GM12891 (cell line): Measurements from ENCODE around the gene CCDC30.
A peak's percentile ranks its signal among the peaks of the same experiment; 100 is the strongest.
"Not testable (repeated sequence)": the region's sequence is repeated elsewhere in the genome, so short reads cannot be mapped to it uniquely, and the experiment has no call there.

Experiments used
- DNase-seq: peaks from one replicate; pipeline ENCODE4 v3.0.0; 2011; ENCODE audit warnings: low spot score; ENCODE audit not compliant: insufficient read length
- FAIRE-seq: peaks from 2 replicates; lab custom pipeline; 2011; peaks lifted over from hg19 to GRCh38; lab: Jason Lieb, UNC
- PAX5 ChIP-seq: IDR thresholded peaks from 2 replicates; pipeline ENCODE4 v1.6.1; 2011; ENCODE audit warnings: low read length, moderate library complexity, mild to moderate bottlenecking; ENCODE audit not compliant: insufficient read depth, severe bottlenecking
- POLR2A ChIP-seq: IDR thresholded peaks from 2 replicates; pipeline ENCODE4 v1.6.1; 2011; ENCODE audit warnings: low read depth, low read length, control low read depth
- POLR2AphosphoS5 ChIP-seq: IDR thresholded peaks from 2 replicates; pipeline ENCODE4 v1.6.1; 2011; ENCODE audit warnings: low read depth, low read length, control low read depth
- POU2F2 ChIP-seq: IDR thresholded peaks from 2 replicates; pipeline ENCODE4 v1.6.1; 2011; ENCODE audit warnings: low read depth, mild to moderate bottlenecking, control low read depth, low read length, moderate library complexity
- SPI1 ChIP-seq: IDR thresholded peaks from 2 replicates; pipeline ENCODE4 v1.6.1; 2011; ENCODE audit warnings: low read depth, low read length, control low read depth
- TAF1 ChIP-seq: IDR thresholded peaks from 2 replicates; pipeline ENCODE4 v1.6.1; 2011; ENCODE audit warnings: low read depth, low read length, control low read depth

CCDC30 gene

DNA sequence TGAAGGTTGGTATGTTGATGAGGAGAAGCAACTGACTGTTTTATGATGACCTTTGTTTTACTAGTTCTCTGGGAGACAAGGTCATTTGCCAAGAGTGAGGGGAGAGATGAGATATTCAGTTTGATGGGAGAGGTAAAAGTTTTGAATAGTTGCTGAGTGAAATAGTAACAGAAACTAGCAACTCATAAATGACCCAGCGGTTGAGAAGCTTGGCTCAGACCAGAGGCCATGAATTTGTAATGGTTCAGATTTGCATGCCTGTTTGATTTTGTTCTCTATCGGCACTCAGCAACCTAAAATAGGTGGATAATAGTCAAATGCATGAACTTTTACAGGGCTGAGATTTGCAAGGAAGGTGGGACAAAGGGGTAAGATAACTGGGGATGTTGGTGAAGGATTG is 6.6 kb downstream of the CCDC30 start:
- FAIRE-seq, result peak; percentile 23
- no peak for DNase-seq
- TF ChIP-seq PAX5, result no peak
- no peak for TF ChIP-seq TAF1
- peak; percentile 47; the same call in 1 of the 2 replicates for TF ChIP-seq POU2F2
- no peak for TF ChIP-seq POLR2AphosphoS5
- no peak for TF ChIP-seq SPI1
- TF ChIP-seq POLR2A, result no peak

DNA sequence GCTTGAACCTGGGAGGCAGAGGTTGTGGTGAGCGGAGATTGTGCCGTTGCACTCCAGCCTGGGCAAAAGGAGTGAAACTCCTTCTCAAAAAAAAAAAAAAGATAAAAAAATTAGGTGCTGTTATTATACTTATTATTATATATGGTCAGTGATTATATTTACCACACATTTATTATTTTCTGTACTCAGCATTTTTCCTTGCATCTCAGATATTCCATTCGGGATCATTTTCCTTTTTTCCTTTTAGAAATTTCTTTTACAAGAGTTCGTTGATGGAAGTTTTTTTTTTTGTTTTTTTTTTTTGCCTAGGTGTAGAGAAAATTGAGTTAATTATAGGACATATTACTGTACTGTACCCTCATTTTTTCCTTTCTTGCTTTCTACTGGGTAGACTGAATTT is 13.5 kb downstream of the CCDC30 start:
- DNase-seq, result no peak
- FAIRE-seq, result no peak
- TF ChIP-seq SPI1 (no peak), TAF1 (no peak), PAX5 (no peak), POU2F2 (no peak), POLR2A (no peak), POLR2AphosphoS5 (no peak)

DNA sequence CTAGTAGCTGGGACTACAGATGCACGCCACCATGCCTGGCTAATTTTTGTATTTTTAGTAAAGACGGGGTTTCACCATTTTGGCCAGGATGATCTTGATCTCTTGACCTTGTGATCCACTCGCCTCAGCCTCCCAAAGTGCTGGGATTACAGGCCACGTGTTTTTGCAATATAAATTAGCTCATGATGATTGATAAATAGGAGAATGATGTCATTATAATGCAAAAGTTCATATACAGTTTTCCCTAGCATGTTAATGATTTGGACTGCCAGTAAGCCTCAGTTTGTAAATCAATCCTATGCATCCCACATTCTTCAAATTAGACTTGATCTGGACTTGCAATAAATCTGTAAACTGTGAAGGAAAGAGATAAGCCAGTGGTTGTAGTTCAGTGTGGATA is 14.3 kb downstream of the CCDC30 start:
- DNase-seq, FAIRE-seq: not testable (repeated sequence)

DNA sequence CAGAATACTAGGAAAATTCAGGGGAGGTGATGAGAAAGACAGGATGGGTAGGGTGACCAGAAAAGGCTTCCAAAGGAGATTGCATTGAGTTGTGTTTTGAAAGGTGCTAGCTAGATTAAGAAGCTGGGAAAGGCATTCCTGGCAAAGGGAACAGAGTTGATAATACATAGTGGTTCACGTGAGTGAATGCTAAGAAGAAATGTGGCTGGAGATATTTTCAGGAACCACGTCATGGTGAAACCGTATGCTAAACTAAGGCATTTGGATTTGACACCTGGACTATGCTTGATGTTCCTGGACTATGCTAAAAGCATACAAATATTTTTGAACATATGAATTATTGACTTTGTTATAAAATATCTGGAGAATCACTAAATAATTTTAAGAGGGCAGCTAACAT is 14.7 kb downstream of the CCDC30 start:
- FAIRE-seq, result peak; percentile 9
- TF ChIP-seq POU2F2 (no peak), POLR2AphosphoS5 (no peak), PAX5 (no peak), TAF1 (no peak), SPI1 (no peak)
- DNase-seq, result no peak

DNA sequence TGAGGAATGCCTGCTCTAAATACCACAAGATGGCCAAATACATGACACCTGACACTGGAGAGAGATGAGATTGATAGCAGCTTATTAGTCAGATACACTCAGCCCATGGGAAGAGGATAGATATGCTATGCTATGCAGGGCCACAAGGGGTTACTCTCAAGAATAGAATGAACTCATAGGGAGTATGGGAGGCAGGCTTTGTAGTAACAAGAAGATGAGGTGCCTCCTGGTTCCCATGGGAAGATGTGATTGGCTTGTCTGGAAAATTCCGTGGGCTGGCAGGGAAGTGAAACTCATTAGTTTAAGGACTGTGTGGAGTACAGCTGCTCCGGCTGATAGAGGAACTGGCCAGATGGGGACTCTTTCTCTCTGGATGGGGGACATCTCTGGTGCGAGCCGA is 16.5 kb downstream of the CCDC30 start:
- DNase-seq, result no peak
- TF ChIP-seq SPI1 (0 out of 2 replicates have a peak, but pooled peaks have one; percentile 21), POLR2A (no peak)
- FAIRE-seq, result peak; percentile 16

GRCh38 chr1:42480921-42481320 is 17.8 kb downstream of the CCDC30 start:
- TF ChIP-seq PAX5 (no peak), SPI1 (no peak), TAF1 (no peak), POU2F2 (no peak), POLR2AphosphoS5 (no peak), POLR2A (no peak)
- FAIRE-seq, result no peak
- DNase-seq, result no peak

DNA sequence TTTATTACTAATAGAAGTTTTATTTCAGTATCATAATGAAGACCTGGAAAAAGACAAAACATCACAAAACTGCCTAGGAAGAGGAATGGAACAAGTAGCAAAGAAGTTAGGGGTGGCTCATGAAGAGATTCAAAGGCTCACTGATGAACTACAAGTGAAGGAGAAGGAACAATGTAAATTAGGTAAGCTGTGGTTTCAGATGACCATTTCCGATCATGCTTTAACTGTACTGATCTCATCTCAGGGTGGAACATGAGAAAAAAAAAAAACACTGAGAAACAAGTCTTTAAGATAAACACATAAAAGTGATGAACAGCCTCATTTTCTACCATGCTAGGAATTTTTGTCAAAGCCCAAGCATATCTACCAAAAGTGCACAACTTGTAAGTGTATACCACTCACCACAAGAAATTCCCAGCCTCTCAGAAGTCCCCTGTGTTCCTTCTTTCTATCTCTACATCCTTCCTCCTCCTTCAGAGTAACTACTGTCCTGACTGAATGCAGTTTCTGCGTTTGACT is 19.6 kb downstream of the CCDC30 start:
- FAIRE-seq (peak; percentile 55), DNase-seq (no peak)

GRCh38 chr1:42484382-42484781 is 21.3 kb downstream of the CCDC30 start:
- FAIRE-seq (peak; percentile 5), DNase-seq (no peak)
- TF ChIP-seq POLR2A (no peak), POU2F2 (no peak), POLR2AphosphoS5 (no peak), TAF1 (no peak), PAX5 (no peak), SPI1 (no peak)

More for the DNA sequence above, 19.6 kb downstream of the CCDC30 start:
- no peak for TF ChIP-seq PAX5
- no peak for TF ChIP-seq TAF1

DNA sequence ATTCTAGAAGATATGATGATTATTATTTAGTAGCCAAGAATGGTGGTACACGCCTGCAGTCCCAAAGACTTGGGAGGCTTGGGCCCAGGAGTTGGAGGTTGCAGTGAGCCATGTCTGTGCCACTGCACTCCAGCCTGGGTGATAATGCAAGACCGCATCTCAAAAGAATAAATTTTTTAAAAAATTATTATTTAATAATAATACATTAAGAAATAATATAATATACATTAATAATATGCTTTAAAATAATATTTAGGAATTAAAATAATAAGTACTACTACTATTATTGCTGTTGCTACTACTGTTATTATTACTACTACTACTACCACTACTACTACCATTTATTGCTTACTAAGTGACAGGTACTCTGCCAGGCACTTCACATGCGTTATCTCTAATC is 27.2 kb downstream of the CCDC30 start:
- FAIRE-seq, result no peak
- no peak for TF ChIP-seq PAX5
- TF ChIP-seq SPI1, result no peak
- no peak for TF ChIP-seq TAF1
- TF ChIP-seq POLR2A, result no peak
- no peak for TF ChIP-seq POLR2AphosphoS5
- TF ChIP-seq POU2F2, result no peak
- no peak for DNase-seq

DNA sequence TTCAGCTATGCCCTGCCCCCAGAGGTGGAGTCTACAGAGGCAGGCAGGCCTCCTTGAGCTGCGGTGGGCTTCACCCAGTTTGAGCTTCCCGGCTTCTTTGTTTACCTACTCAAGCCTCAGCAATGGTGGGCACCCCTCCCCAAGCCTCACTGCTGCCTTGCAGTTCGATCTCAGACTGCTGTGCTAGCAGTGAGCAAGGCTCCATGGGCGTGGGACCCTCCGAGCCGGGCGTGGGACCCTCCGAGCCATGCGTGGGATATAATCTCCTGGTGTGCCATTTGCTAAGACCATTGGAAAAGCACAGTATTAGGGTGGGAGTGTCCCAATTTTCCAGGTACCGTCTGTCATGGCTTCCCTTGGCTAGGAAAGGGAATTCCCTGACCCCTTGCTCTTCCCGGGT is 38.9 kb downstream of the CCDC30 start:
- not testable (repeated sequence) for DNase-seq, FAIRE-seq

GRCh38 chr1:42504535-42505128 is 41.5 kb downstream of the CCDC30 start:
- DNase-seq, result no peak
- TF ChIP-seq PAX5 (no peak), POLR2AphosphoS5 (no peak), POU2F2 (no peak), TAF1 (no peak), POLR2A (no peak), SPI1 (no peak)
- no peak for FAIRE-seq
